ENCODE results near the gene PARD3.

The PARD3 gene

DNA sequence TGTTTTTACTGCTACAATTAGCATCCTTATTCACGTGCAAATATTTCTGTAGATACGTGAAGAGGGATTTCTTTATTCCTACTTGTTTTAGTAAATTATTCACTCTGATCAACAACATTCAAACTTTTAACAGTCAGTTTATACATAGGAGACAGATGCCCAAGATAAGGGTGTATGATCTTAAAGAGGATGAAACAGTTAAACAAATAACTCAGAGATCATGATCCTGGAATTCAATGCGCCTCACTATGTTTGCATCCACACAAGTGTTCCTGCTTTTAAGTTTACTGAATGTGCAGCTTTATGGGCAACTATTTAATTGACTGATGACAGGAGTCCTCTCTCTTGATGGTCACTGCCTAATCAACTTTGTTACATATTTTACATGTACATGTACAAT, 394.8 kb downstream of the PARD3 start:
- Histone ChIP-seq H3K4me2 (ENCODE audit: low read depth, low read length, poor library complexity, severe bottlenecking) (no peak overlapping the region), H3K9me2 (replicated peaks; ENCODE audit: insufficient read depth, low read length) (no peaks in the 10 kb centered on the region), H3K27ac (ENCODE audit: low read depth, low read length) (no peak overlapping the region), H4K20me1 (ENCODE audit: low read depth, low read length) (no peaks in the 10 kb centered on the region), H3K79me2 (ENCODE audit: insufficient read depth, low read length) (no peaks in the 10 kb centered on the region), H3K4me3 (ENCODE audit: insufficient read depth, low read length, poor library complexity, severe bottlenecking) (no peak overlapping the region), H3K9ac (ENCODE audit: low read length) (no peak overlapping the region), H3K36me3 (ENCODE audit: low read length) (no peaks in the 10 kb centered on the region), H3F3A (ENCODE audit: insufficient read depth) (no peaks in the 10 kb centered on the region), H2AFZ (ENCODE audit: low read depth, low read length, severe bottlenecking) (no peak overlapping the region), H3K27me3 (ENCODE audit: low read length) (no peaks in the 10 kb centered on the region), H3K9me3 (ENCODE audit: insufficient read depth, low read length) (no peaks in the 10 kb centered on the region)
- TF ChIP-seq, protein P1, sequence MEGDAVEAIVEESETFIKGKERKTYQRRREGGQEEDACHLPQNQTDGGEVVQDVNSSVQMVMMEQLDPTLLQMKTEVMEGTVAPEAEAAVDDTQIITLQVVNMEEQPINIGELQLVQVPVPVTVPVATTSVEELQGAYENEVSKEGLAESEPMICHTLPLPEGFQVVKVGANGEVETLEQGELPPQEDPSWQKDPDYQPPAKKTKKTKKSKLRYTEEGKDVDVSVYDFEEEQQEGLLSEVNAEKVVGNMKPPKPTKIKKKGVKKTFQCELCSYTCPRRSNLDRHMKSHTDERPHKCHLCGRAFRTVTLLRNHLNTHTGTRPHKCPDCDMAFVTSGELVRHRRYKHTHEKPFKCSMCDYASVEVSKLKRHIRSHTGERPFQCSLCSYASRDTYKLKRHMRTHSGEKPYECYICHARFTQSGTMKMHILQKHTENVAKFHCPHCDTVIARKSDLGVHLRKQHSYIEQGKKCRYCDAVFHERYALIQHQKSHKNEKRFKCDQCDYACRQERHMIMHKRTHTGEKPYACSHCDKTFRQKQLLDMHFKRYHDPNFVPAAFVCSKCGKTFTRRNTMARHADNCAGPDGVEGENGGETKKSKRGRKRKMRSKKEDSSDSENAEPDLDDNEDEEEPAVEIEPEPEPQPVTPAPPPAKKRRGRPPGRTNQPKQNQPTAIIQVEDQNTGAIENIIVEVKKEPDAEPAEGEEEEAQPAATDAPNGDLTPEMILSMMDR (IDR thresholded peaks at IDR 0.05; ENCODE audit: insufficient read depth, low read length, poor library complexity, severe bottlenecking), result no peak
- TF ChIP-seq EZH2phosphoT487 (conservative IDR thresholded peaks at IDR 0.05; ENCODE audit: low read length), result no peak

GRCh38 chr10:34415039-34415438, 400.1 kb downstream of the PARD3 start:
- Histone ChIP-seq H3K9me3 (ENCODE audit: insufficient read depth, low read length) (no peaks in the 10 kb centered on the region), H2AFZ (ENCODE audit: low read depth, low read length, severe bottlenecking) (no peak overlapping the region), H3K79me2 (ENCODE audit: insufficient read depth, low read length) (no peaks in the 10 kb centered on the region), H4K20me1 (ENCODE audit: low read depth, low read length) (no peaks in the 10 kb centered on the region), H3K4me3 (ENCODE audit: insufficient read depth, low read length, poor library complexity, severe bottlenecking) (no peak overlapping the region), H3K9me2 (replicated peaks; ENCODE audit: insufficient read depth, low read length) (no peaks in the 10 kb centered on the region), H3K27me3 (ENCODE audit: low read length) (no peaks in the 10 kb centered on the region), H3F3A (ENCODE audit: insufficient read depth) (no peaks in the 10 kb centered on the region), H3K27ac (ENCODE audit: low read depth, low read length) (no peak overlapping the region), H3K4me2 (ENCODE audit: low read depth, low read length, poor library complexity, severe bottlenecking) (no peak overlapping the region), H3K9ac (ENCODE audit: low read length) (no peak overlapping the region), H3K36me3 (ENCODE audit: low read length) (no peaks in the 10 kb centered on the region)
- TF ChIP-seq, protein P1 (IDR thresholded peaks at IDR 0.05; ENCODE audit: insufficient read depth, low read length, poor library complexity, severe bottlenecking), result no peak
- no peak for TF ChIP-seq EZH2phosphoT487 (conservative IDR thresholded peaks at IDR 0.05; ENCODE audit: low read length)

DNA sequence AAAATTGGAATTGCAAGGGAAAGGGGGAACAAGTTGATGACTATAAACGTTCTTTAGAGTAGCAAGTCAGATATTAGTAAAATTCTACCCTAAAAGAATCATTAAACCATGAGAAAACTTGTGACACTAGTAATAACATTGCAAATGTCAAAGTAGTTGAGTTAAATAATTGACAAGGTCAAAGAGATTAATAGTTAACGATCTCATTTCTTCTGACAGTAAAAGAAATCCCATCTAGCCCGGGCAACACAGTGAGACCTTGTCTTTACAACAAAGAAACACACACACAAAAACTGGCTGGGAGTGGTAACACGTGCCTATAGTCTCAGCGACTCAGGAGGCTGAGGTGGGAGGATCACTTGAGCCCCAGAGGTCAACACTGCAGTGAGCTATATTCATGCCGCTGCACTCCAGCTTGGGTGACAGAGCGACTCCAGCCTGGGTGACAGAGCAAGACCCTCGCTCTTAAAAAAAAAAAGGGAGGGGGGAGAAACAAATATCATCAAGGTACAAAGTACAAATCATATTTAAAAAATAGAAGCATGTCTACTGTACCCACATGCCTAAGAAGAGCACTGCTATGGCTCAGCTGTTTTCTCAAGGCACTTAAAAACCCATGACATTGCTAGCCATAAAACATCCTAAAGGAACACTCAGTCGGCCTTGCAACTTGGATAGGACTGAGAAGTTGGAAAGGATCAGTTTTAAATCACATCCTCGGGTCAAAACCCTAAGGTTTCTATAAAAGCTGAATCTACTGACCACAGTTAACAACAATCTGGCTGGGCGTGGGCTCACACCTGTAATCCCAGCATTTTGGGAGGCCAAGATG, 401.1 kb downstream of the PARD3 start:
- no peaks in the 10 kb centered on the region for H3K79me2 ChIP-seq (ENCODE audit: insufficient read depth, low read length)
- no peaks in the 10 kb centered on the region for H4K20me1 ChIP-seq (ENCODE audit: low read depth, low read length)
- no peak overlapping the region for H3K9ac ChIP-seq (ENCODE audit: low read length)
- H3F3A ChIP-seq (ENCODE audit: insufficient read depth), result no peaks in the 10 kb centered on the region
- H2AFZ ChIP-seq (ENCODE audit: low read depth, low read length, severe bottlenecking), result no peak overlapping the region
- TF ChIP-seq, protein P1 (IDR thresholded peaks at IDR 0.05; ENCODE audit: insufficient read depth, low read length, poor library complexity, severe bottlenecking), result no peak
- TF ChIP-seq EZH2phosphoT487 (conservative IDR thresholded peaks at IDR 0.05; ENCODE audit: low read length), result no peak
- H3K4me3 ChIP-seq (ENCODE audit: insufficient read depth, low read length, poor library complexity, severe bottlenecking), result no peak overlapping the region
- H3K27me3 ChIP-seq (ENCODE audit: low read length), result no peaks in the 10 kb centered on the region
- H3K4me2 ChIP-seq (ENCODE audit: low read depth, low read length, poor library complexity, severe bottlenecking), result no peak overlapping the region
- no peak overlapping the region for H3K27ac ChIP-seq (ENCODE audit: low read depth, low read length)
- H3K9me3 ChIP-seq (ENCODE audit: insufficient read depth, low read length), result no peaks in the 10 kb centered on the region
- no peaks in the 10 kb centered on the region for H3K36me3 ChIP-seq (ENCODE audit: low read length)
- no peaks in the 10 kb centered on the region for H3K9me2 ChIP-seq (replicated peaks; ENCODE audit: insufficient read depth, low read length)
